Head of caudate nucleus (tissue), 42 donors: ENCODE data around the gene SPPL3.
"Not testable (repeated sequence)": the region's sequence is repeated elsewhere in the genome, so short reads cannot be mapped to it uniquely, and the experiment has no call there.

ENCODE experiments used
- DNase-seq, 42 donors: peaks; one replicate each; pipeline versions ENCODE4 v3.0.0 to v3.0.0-alpha.2; 2020 to 2021; ENCODE audit warnings: mixed read lengths in 7 of 42
- intact Hi-C: fragments of 100-400 bp; cut with DNase I; formaldehyde crosslinking; loops from one replicate; pipeline ENCODE4 v1.15.0; 2022

Gene SPPL3

GRCh38 chr12:120904197-120904773 is at the start of gene SPPL3:
TSS of gene SPPL3 (minus strand) at chr12:120904358. CDS start at chr12:120903867, 491 bp downstream.
- intact Hi-C loops, result loop anchor here (10.0 kb wide), 2 partner anchors 49 to 179 kb away; partner anchors contain the start of gene ACADS
- DNase-seq, result peak; percentile 82 to 97 (median 93)

- no peak for DNase-seq
- intact Hi-C loops, result no loop called here
Measured at GRCh38 chr12:120950807-120951206, 46.6 kb upstream of the SPPL3 start.

GRCh38 chr12:120950260-120950799 is 46.2 kb upstream of the SPPL3 start:
- DNase-seq, intact Hi-C loops: not testable (repeated sequence)

GRCh38 chr12:120945516-120945915 is 41.4 kb upstream of the SPPL3 start:
- DNase-seq, intact Hi-C loops: not testable (repeated sequence)

GRCh38 chr12:120944645-120945217 is 40.6 kb upstream of the SPPL3 start:
- intact Hi-C loops, result no loop called here
- peak in 34 of 42 donors; percentile 6 to 73 (median 36) for DNase-seq

- intact Hi-C loops, result no loop called here
- no peak for DNase-seq
Measured at GRCh38 chr12:120943482-120943881, 39.3 kb upstream of the SPPL3 start.

- DNase-seq, result no peak
- intact Hi-C loops, result no loop called here
Measured at GRCh38 chr12:120941846-120942405, 37.8 kb upstream of the SPPL3 start.

- no peak for DNase-seq
- intact Hi-C loops, result no loop called here
Measured at GRCh38 chr12:120941412-120941811, 37.3 kb upstream of the SPPL3 start.

GRCh38 chr12:120940799-120941198 is 36.6 kb upstream of the SPPL3 start:
- DNase-seq, result no peak
- intact Hi-C loops, result no loop called here

GRCh38 chr12:120940006-120940405 is 35.8 kb upstream of the SPPL3 start:
- intact Hi-C loops, result no loop called here
- no peak for DNase-seq

GRCh38 chr12:120939523-120939922 is 35.4 kb upstream of the SPPL3 start:
- intact Hi-C loops, result no loop called here
- DNase-seq, result peak in 37 of 42 donors; percentile 3 to 68 (median 35)

GRCh38 chr12:120938496-120938895 is 34.3 kb upstream of the SPPL3 start:
- intact Hi-C loops, result no loop called here

GRCh38 chr12:120936197-120936596 is 32.0 kb upstream of the SPPL3 start:
- DNase-seq, result peak in 18 of 42 donors; percentile 6 to 45 (median 15)
- intact Hi-C loops, result no loop called here

More at GRCh38 chr12:120938496-120938895, 34.3 kb upstream of the SPPL3 start:
- no peak for DNase-seq

GRCh38 chr12:120933786-120934185 is 29.6 kb upstream of the SPPL3 start:
- intact Hi-C loops, result no loop called here

GRCh38 chr12:120932956-120933526 is 28.9 kb upstream of the SPPL3 start:
- intact Hi-C loops, result no loop called here
- DNase-seq, result no peak

More at GRCh38 chr12:120933786-120934185, 29.6 kb upstream of the SPPL3 start:
- DNase-seq, result no peak

- intact Hi-C loops, result no loop called here
- no peak for DNase-seq
Measured at GRCh38 chr12:120932058-120932457, 27.9 kb upstream of the SPPL3 start.

- intact Hi-C loops, result no loop called here
- no peak for DNase-seq
Measured at GRCh38 chr12:120930032-120930431, 25.9 kb upstream of the SPPL3 start.

GRCh38 chr12:120928864-120929652 is 24.9 kb upstream of the SPPL3 start:
- intact Hi-C loops, result no loop called here
- DNase-seq, result no peak
